ENCODE measurements around the gene ASXL1.

GRCh38 chr20:32385541-32385940 lies 27.4 kb downstream of the ASXL1 start:
- TF ChIP-seq, protein P1, sequence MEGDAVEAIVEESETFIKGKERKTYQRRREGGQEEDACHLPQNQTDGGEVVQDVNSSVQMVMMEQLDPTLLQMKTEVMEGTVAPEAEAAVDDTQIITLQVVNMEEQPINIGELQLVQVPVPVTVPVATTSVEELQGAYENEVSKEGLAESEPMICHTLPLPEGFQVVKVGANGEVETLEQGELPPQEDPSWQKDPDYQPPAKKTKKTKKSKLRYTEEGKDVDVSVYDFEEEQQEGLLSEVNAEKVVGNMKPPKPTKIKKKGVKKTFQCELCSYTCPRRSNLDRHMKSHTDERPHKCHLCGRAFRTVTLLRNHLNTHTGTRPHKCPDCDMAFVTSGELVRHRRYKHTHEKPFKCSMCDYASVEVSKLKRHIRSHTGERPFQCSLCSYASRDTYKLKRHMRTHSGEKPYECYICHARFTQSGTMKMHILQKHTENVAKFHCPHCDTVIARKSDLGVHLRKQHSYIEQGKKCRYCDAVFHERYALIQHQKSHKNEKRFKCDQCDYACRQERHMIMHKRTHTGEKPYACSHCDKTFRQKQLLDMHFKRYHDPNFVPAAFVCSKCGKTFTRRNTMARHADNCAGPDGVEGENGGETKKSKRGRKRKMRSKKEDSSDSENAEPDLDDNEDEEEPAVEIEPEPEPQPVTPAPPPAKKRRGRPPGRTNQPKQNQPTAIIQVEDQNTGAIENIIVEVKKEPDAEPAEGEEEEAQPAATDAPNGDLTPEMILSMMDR (IDR thresholded peaks at IDR 0.05 in 8 of 11, conservative IDR thresholded peaks at IDR 0.05 in 3 of 11), result no peak
- no peak for TF ChIP-seq POLR2A (IDR thresholded peaks at IDR 0.05)
- TF ChIP-seq POLR2AphosphoS5 (IDR thresholded peaks at IDR 0.05), result no peak
